Gastroesophageal sphincter (tissue), 3 donors: Measurements from ENCODE around the gene C11orf86.

Experiments used
- CTCF ChIP-seq, 4 experiments: fragments of 200-600 bp in 2 of 4; fragments of 450-650 bp in 2 of 4; sonication (generic) in 1 of 4; IDR thresholded peaks; one replicate each; pipeline ENCODE4 v1.5.1; 2017 to 2019; ENCODE audit warnings: antibody characterized with exemption in 4 of 4, mild to moderate bottlenecking in 2 of 4, moderate library complexity in 2 of 4
- POLR2AphosphoS5 ChIP-seq: sonication (generic); formaldehyde crosslinking; IDR thresholded peaks from one replicate; pipeline ENCODE4 v1.6.1; 2017; ENCODE audit warnings: antibody characterized with exemption

DNA sequence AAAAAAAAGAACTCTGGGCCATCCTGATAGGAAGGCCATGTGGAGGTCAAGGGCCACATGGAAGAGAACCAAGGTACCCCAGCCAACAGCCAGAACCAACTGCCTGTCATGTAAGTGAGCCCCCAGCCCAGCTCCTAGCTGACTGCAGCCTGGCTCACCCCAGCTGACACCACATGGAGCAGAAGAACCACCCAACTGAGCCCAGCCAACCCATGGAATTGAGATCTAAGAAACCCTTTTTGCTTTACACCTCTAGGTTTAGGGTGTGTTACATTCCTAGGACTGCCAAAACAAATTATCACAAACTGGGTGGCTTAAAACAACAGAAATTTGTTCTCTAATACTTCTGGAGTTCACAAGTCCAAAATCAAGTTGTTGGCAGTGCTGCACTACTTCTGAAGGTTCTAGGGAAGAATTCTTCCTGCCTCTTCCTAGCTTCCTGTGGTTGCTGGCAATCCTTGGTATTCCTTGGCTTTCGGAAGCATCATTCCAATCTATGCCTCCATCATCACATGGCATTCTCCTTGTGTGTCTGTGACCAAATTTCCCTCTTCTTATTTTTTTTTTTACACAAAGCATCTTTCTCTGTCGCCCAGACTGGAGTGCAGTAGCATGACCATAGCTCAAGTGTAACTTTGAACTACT is 4.4 kb downstream of the C11orf86 start:
- TF ChIP-seq POLR2AphosphoS5 (no peak), CTCF (IDR thresholded peaks at IDR 0.05) (no peak)
